Cardiac muscle cell (in vitro differentiated cells and primary cell): Measurements from ENCODE around the gene PROM2. TPM values are rescaled to one million over a fixed set of nuclear protein-coding genes. Genes with fewer than 3 reads are reported as not detected.

Experiments
- DNase-seq, 2 donors: peaks; one replicate each; pipeline versions ENCODE4 v3.0.0 to v3.0.0-alpha.2; 2010 to 2017; ENCODE audit warnings: low read depth in 1 of 2, low spot score in 1 of 2
- H3K27ac ChIP-seq: fragments of 200-600 bp; sonication (generic); 2 replicates; pipeline ENCODE4 v1.5.1; 2016
- H3K27me3 ChIP-seq: fragments of 200-600 bp; sonication (generic); 2 replicates; pipeline ENCODE4 v1.6.0; 2016; ENCODE audit warnings: control low read depth
- H3K36me3 ChIP-seq: fragments of 200-600 bp; sonication (generic); 2 replicates; pipeline ENCODE4 v1.5.1; 2016; ENCODE audit warnings: control low read depth
- H3K4me1 ChIP-seq: fragments of 200-600 bp; sonication (generic); 2 replicates; pipeline ENCODE4 v1.8.1; 2017; ENCODE audit warnings: low read depth, mild to moderate bottlenecking, mixed run types
- H3K4me3 ChIP-seq: fragments of 200-600 bp; sonication (generic); 2 replicates; pipeline ENCODE4 v1.5.1; 2016; ENCODE audit warnings: mild to moderate bottlenecking
- H3K9me3 ChIP-seq: fragments of 200-600 bp; sonication (generic); 2 replicates; pipeline ENCODE4 v1.5.1; 2017; ENCODE audit warnings: low read depth, mild to moderate bottlenecking, control low read depth
- CTCF ChIP-seq: IDR thresholded peaks from 2 replicates; pipeline ENCODE4 v1.5.1; 2012; ENCODE audit warnings: low read depth, mild to moderate bottlenecking, low read length
- polyA plus RNA-seq: library from polyadenylated mRNA; unstranded; fragments of >200 nt; fragmentation: Nextera tagmentation; extraction: Ambion mirVana; gene quantifications from 2 replicates; pipeline ENCODE4 v1.2.1, GENCODE V29; 2016
- total RNA-seq: library from RNA; depleted of rRNA; stranded (reverse); fragments of >200 nt; gene quantifications from 2 replicates; pipeline ENCODE4 v1.2.3, GENCODE V29; 2016

Gene PROM2
- total and polyA plus RNA-seq, 2 experiments from 2014 or later, result 1.4 to 16.0 TPM

DNA sequence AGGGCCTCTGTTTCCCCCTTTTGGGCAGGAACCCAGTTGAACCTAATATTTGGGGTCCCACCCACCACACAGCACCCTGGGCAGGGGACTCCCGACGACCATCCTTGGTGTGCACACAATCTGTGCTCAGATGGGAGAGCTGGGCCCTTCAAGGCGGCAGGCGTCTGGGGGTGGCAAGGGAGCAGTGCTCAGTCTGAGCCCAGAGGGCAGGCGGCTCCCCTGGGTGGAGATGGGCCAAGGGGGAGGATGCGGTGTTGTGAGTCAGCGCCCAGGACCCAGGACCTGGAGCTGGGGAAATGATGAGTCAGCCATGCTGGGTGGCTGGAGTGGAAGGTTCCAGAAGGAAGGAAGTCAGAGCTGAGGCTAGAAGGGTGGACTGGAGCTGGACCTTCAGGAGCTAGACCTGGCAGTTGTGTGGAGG lies 3.8 kb downstream of the PROM2 start:
- peak in 1 of 2 donors; percentile 83 for DNase-seq
- Histone ChIP-seq H3K9me3 (no peaks in the 10 kb centered on the region), H3K4me1 (no peaks in the 10 kb centered on the region), H3K36me3 (no peaks in the 10 kb centered on the region), H3K27ac (no peak overlapping the region), H3K4me3 (no peak overlapping the region), H3K27me3 (no peaks in the 10 kb centered on the region)
- no peak for TF ChIP-seq CTCF

DNA sequence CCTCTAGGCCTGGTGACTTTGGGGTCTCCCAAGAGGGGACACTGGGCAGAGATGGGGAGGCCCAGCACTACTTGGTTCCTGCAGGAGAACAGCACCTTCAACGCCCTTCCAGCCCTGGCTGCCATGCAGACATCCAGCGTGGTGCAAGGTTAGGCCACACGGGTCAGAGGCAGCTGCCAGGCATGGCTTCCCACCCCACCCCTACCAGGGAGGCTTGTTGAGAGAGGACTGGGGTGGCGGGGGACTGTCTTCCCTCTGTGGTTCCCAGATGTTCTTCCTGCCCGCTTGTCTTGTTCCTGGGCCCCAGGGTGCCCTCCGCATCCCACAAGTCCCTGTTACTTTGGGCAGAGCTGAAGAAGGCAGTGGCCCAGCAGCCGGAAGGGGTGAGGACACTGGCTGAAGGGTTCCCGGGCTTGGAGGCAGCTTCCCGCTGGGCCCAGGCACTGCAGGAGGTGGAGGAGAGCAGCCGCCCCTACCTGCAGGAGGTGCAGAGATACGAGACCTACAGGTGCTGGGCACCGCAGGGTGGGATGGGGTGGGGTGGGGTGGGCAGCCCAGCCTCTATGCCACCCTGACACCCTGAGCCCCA lies 4.5 kb downstream of the PROM2 start:
- Histone ChIP-seq H3K4me3 (no peak overlapping the region), H3K27ac (no peak overlapping the region), H3K27me3 (no peaks in the 10 kb centered on the region), H3K9me3 (no peaks in the 10 kb centered on the region), H3K4me1 (no peaks in the 10 kb centered on the region), H3K36me3 (no peaks in the 10 kb centered on the region)
- no peak for DNase-seq
- TF ChIP-seq CTCF, result no peak

DNA sequence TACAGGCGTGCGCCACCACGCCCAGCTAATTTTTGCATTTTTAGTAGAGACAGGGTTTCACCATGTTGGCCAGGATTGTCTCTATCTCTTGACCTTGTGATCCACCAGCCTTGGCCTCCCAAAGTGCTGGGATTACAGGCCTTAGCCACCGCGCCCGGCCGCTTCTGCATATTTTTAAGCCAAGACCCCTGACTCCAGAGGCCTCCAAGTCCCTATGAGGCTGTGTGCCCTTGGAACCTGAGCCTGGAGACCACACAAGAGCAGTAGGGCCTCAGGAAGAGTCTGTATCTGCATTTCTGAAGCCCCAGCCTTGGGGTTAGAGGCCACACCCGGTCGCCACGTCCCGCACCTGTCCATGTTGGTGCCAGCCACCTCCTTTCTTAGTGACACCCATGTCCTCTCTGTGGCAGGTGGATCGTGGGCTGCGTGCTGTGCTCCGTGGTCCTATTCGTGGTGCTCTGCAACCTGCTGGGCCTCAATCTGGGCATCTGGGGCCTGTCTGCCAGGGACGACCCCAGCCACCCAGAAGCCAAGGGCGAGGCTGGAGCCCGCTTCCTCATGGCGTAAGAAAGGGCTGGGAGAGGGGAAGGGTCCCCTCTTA lies 5.3 kb downstream of the PROM2 start:
- no peak for TF ChIP-seq CTCF
- no peaks in the 10 kb centered on the region for H3K9me3 ChIP-seq
- H3K4me3 ChIP-seq, result no peak overlapping the region
- H3K4me1 ChIP-seq, result no peaks in the 10 kb centered on the region
- H3K36me3 ChIP-seq, result no peaks in the 10 kb centered on the region
- no peak overlapping the region for H3K27ac ChIP-seq
- no peak for DNase-seq
- no peaks in the 10 kb centered on the region for H3K27me3 ChIP-seq

DNA sequence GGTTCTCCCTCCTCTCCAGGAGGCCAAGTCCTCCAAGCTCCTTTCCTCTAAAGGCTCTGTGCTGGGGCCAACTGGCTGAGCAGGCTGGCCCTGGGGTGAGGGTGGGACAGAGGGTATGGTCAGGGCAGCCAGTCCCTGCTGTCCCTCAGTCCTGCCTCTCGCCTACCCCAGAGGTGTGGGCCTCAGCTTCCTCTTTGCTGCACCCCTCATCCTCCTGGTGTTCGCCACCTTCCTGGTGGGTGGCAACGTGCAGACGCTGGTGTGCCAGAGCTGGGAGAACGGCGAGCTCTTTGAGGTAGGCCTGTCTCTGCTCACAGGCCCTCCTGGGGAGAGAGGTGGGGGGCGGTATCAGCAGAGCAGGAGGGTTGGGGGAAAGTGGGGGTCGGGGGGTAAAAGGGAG lies 6.8 kb downstream of the PROM2 start:
- Histone ChIP-seq H3K9me3 (no peaks in the 10 kb centered on the region), H3K4me1 (no peaks in the 10 kb centered on the region), H3K36me3 (no peaks in the 10 kb centered on the region), H3K27me3 (no peaks in the 10 kb centered on the region), H3K27ac (no peak overlapping the region), H3K4me3 (no peak overlapping the region)
- no peak for DNase-seq
- no peak for TF ChIP-seq CTCF

- Histone ChIP-seq H3K9me3 (no peaks in the 10 kb centered on the region), H3K36me3 (no peaks in the 10 kb centered on the region), H3K4me3 (no peak overlapping the region), H3K4me1 (no peaks in the 10 kb centered on the region), H3K27me3 (no peaks in the 10 kb centered on the region), H3K27ac (no peak overlapping the region)
- TF ChIP-seq CTCF, result no peak
- no peak for DNase-seq
Measured at GRCh38 chr2:95281786-95282185, 7.5 kb downstream of the PROM2 start.

DNA sequence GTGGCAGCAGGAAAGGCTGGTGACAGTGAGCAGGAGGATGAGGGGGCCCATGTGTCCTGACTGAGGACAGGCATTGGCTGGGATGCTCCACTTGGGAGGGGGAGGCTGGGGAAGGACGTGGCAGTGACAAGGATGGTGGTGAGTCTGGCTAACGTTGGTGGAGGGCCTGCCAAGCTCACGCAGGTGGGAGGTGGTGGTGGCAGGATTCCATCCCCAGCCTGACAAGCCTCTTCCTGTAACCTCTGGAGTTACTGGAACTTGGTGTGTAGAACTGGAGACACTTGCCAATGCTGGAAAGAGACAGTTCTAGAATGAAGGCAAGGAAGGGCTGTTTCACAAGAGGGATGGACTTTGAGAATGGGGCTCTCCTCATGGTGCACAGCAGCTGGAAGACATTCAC lies 8.2 kb downstream of the PROM2 start:
- no peak for TF ChIP-seq CTCF
- Histone ChIP-seq H3K36me3 (no peaks in the 10 kb centered on the region), H3K9me3 (no peaks in the 10 kb centered on the region)

More for the DNA sequence above, 8.2 kb downstream of the PROM2 start:
- no peak overlapping the region for H3K27ac ChIP-seq
- H3K27me3 ChIP-seq, result no peaks in the 10 kb centered on the region
- H3K4me1 ChIP-seq, result no peaks in the 10 kb centered on the region
- DNase-seq, result no peak
- H3K4me3 ChIP-seq, result no peak overlapping the region
